Activated CD4-positive, alpha-beta T cell treated with anti-CD3 and anti-CD28 coated beads, Interleukin-2, amount 50 U/mL, for 1 hour (primary cell): ENCODE results near the gene REXO2.

Experiments used
- DNase-seq: peaks from one replicate; pipeline ENCODE4 v3.0.0-alpha.2; 2020

Gene REXO2

GRCh38 chr11:114440971-114441763, 1.9 kb downstream of the REXO2 start:
- no peak for DNase-seq

GRCh38 chr11:114441921-114442320, 2.7 kb downstream of the REXO2 start:
- no peak for DNase-seq

DNA sequence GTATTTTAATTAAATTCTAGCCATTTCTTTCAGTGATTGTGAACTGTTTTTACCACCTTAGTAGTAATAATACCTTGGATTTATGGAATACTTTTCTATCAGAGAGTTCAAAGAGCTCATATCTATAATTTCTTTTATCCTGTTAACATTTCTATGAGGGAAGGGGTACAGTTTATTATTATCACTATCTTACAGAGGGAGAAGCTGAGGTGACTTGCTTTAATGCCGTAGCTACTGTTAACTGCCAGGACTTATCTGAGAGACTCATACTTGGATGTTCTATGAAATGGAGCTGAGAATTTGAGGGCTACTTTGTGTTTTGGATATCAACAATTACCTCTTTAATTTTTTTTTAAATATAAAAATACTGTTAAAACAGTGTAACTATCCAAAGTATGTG, 3.3 kb downstream of the REXO2 start:
- DNase-seq: no peak

- no peak for DNase-seq
These were observed 8.2 kb downstream of the REXO2 start for GRCh38 chr11:114447444-114447843.

DNA sequence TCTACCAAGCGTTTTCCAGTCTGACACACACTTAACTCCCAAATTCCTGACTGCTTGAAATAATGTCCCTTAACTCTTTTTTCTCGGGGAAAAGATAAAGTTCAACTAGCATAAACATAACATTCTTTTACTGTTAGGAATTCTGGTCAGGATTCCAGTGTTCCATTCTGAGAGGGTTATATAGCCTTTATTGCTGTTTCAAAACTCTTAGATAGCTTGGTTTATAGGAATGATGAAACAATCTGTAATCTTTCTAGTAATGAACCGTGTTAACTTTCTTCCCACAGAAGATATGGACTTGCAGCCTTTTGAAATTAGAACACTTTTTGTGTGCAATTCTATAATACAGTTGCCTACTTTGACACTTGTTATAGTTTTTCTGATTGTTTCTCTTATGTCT, 8.6 kb downstream of the REXO2 start:
- no peak for DNase-seq

DNA sequence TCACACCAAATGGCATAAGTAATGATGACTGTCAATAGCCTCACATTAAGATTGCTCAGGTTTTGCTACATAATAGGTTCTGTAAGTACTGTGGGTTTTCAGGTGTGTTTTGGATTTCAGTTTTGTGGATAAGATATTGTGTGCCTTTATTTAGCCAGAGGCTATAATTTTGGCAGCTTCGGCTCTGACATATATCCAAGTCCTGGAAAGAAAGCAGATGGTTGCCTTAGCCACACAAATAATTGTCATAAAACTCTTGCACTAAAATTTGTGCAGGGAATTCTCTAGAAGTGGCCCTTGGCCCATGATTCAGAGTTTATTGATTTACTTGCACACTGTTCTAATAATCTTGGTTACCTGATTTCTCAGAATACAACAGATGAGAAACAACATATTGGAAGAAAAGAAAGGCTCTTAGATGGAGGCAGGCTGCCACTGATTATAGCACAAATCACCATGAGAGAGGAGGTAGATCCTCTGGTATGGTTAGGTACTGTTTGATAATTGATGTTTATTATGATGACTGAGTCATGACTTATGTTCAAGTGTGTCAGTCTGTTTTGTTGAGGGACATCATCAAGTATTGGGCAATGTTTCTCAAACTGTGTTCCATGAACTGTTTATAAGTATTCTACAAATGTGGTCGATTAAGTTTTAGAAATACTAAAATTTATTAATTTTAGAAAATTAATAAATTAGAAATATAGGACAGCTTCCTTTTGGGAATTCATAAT, 9.6 kb downstream of the REXO2 start:
- DNase-seq: no peak

DNA sequence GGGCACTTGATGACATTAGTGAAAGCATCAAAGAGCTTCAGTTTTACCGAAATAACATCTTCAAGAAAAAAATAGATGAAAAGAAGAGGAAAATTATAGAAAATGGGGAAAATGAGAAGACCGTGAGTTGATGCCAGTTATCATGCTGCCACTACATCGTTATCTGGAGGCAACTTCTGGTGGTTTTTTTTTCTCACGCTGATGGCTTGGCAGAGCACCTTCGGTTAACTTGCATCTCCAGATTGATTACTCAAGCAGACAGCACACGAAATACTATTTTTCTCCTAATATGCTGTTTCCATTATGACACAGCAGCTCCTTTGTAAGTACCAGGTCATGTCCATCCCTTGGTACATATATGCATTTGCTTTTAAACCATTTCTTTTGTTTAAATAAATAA, 10.6 kb downstream of the REXO2 start:
- DNase-seq: no peak

- no peak for DNase-seq
These were observed 13.1 kb downstream of the REXO2 start for GRCh38 chr11:114452399-114452798.

GRCh38 chr11:114463999-114464398, 24.7 kb downstream of the REXO2 start:
- no peak for DNase-seq

GRCh38 chr11:114466742-114467141, 27.5 kb downstream of the REXO2 start:
- DNase-seq: no peak

DNA sequence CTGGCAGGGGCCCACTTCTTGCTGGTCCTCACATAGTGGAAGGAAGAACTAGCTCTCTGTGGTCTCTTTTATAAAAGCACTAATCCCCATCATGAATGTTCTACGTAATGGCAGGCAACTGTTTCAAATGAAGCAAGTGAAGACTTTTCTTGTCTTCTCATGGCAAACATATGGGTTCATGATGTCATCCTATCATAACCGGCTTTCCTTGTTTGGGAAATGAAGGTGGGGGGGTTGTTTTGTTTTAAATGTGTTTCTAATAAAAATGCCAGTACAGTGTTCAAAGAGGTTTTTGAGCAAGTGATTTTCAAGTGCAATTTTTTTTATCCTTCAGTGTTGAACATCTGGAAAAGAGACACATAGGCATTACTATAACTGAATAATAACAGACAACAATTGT, 33.4 kb downstream of the REXO2 start:
- no peak for DNase-seq

GRCh38 chr11:114478001-114478410, 38.7 kb downstream of the REXO2 start:
- DNase-seq: no peak

DNA sequence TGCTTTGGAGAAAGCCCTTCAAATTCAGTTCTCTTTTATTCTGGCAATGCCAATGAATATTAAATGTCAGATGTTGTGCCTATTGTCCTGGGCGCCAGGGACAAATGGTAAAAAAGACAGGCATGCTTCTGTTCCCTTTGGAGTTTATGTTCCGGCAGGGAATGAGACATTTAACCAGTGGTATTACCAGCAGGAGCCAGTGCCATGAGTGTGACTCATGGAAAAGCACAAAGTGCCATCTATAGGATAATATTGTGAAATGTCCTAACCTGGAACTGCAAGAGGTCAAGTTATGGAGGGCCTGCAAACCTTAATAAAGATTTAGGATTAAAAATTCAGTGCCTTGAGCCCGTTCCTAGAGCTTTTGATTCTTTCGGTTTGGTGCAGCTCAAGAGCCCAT, 39.5 kb downstream of the REXO2 start:
- no peak for DNase-seq

- DNase-seq: no peak
These were observed 40.1 kb downstream of the REXO2 start for GRCh38 chr11:114479331-114479730.

GRCh38 chr11:114482114-114482513, 42.8 kb downstream of the REXO2 start:
- DNase-seq: no peak

GRCh38 chr11:114483929-114484328, 44.7 kb downstream of the REXO2 start:
- no peak for DNase-seq

DNA sequence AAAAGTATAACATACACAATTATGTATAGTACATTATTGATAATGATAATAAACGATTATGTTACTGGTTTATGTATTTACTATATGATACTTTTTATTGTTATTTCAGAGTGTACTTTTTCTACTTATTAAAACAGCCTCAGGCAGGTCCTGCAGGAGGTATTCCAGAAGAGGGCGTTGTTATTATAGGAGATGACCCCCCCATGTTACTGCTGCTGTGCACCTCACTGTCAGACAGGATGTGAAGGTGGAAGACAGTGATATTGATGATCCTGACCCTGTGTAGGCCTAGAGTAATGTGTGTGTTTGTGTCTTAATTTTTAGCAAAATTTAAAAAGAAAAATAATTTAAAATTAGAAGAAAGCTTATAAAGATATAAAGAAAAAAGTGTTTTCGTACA, 57.6 kb downstream of the REXO2 start:
- no peak for DNase-seq

GRCh38 chr11:114499756-114500155, 60.5 kb downstream of the REXO2 start:
- DNase-seq: no peak
